Neuronal stem cell (in vitro differentiated cells): ENCODE data around the gene RALGDS.
A peak's percentile ranks its signal among the peaks of the same experiment; 100 is the strongest.
"Not testable (repeated sequence)": the region's sequence is repeated elsewhere in the genome, so short reads cannot be mapped to it uniquely, and the experiment has no call there.

ENCODE experiments used
- DNase-seq: peaks from one replicate; pipeline ENCODE4 v3.0.0-alpha.2; 2013; ENCODE audit warnings: low spot score
- H2AFZ ChIP-seq: one replicate; pipeline ENCODE4 v1.6.1; 2013; ENCODE audit warnings: mild to moderate bottlenecking, low read length, inconsistent platforms
- H2AK5ac ChIP-seq: 2 replicates; pipeline ENCODE4 v1.6.1; 2013; ENCODE audit warnings: low read depth, mild to moderate bottlenecking, inconsistent platforms, low read length, moderate library complexity, mixed read lengths
- H2BK120ac ChIP-seq: 2 replicates; pipeline ENCODE4 v1.6.1; 2013; ENCODE audit warnings: low read depth, mild to moderate bottlenecking, inconsistent platforms, low read length, moderate library complexity, mixed read lengths
- H2BK12ac ChIP-seq: one replicate; pipeline ENCODE4 v1.6.1; 2013; ENCODE audit warnings: low read length, inconsistent platforms
- H2BK15ac ChIP-seq: 2 replicates; pipeline ENCODE4 v1.6.1; 2013; ENCODE audit warnings: mild to moderate bottlenecking, low read length, inconsistent platforms, mixed read lengths
- H2BK5ac ChIP-seq: one replicate; pipeline ENCODE4 v1.6.1; 2013; ENCODE audit warnings: inconsistent platforms, mild to moderate bottlenecking, low read length, moderate library complexity
- H3K14ac ChIP-seq: one replicate; pipeline ENCODE4 v1.6.1; 2013; ENCODE audit warnings: low read length, inconsistent platforms
- H3K18ac ChIP-seq: 2 replicates; pipeline ENCODE4 v1.6.1; 2013; ENCODE audit warnings: low read length, inconsistent platforms
- H3K23ac ChIP-seq: 2 replicates; pipeline ENCODE4 v1.6.1; 2013; ENCODE audit warnings: low read depth, mild to moderate bottlenecking, mixed read lengths, low read length, inconsistent platforms; ENCODE audit not compliant: poor library complexity
- H3K27ac ChIP-seq: replicated peaks from 3 replicates; pipeline ENCODE4 v1.5.1; 2013; ENCODE audit warnings: low read length, inconsistent platforms
- H3K27me3 ChIP-seq, 3 experiments: 2 replicates each; pipeline ENCODE4 v1.6.1; 2013; ENCODE audit warnings: low read length in 3 of 3, mild to moderate bottlenecking in 2 of 3, inconsistent platforms in 1 of 3, low read depth in 1 of 3, mixed read lengths in 1 of 3, moderate library complexity in 1 of 3; ENCODE audit not compliant: control insufficient read depth in 3 of 3, insufficient read depth in 3 of 3
- H3K36me3 ChIP-seq, 2 donors: replicated peaks in 1 of 2; 2 replicates each; pipeline ENCODE4 v1.6.1; 2013; ENCODE audit warnings: low read length in 2 of 2; ENCODE audit not compliant: control insufficient read depth in 2 of 2, insufficient read depth in 2 of 2
- H3K4ac ChIP-seq: 2 replicates; pipeline ENCODE4 v1.6.1; 2013; ENCODE audit warnings: inconsistent platforms, mild to moderate bottlenecking, low read length, moderate library complexity
- H3K4me1 ChIP-seq, 2 donors: 1 replicate in 1 of 2; 2 replicates in 1 of 2; pipeline ENCODE4 v1.6.1; 2013; ENCODE audit warnings: low read length in 2 of 2, low read depth in 1 of 2; ENCODE audit not compliant: control insufficient read depth in 2 of 2, insufficient read depth in 1 of 2
- H3K4me2 ChIP-seq: one replicate; pipeline ENCODE4 v1.6.1; 2013; ENCODE audit warnings: mild to moderate bottlenecking, low read length, inconsistent platforms; ENCODE audit not compliant: insufficient read depth, poor library complexity, severe bottlenecking
- H3K4me3 ChIP-seq, 2 donors: 2 replicates each; pipeline ENCODE4 v1.5.1; 2013; ENCODE audit warnings: low read length in 2 of 2, mild to moderate bottlenecking in 2 of 2, inconsistent platforms in 1 of 2, moderate library complexity in 1 of 2
- H3K79me1 ChIP-seq: one replicate; pipeline ENCODE4 v1.6.1; 2013; ENCODE audit warnings: low read depth, mild to moderate bottlenecking, inconsistent platforms, low read length, moderate library complexity
- H3K9ac ChIP-seq: one replicate; pipeline ENCODE4 v1.6.1; 2013; ENCODE audit warnings: mild to moderate bottlenecking, low read depth, low read length, inconsistent platforms; ENCODE audit not compliant: poor library complexity
- H3K9me3 ChIP-seq, 2 donors: replicated peaks in 1 of 2; 2 replicates each; pipeline versions ENCODE3 to v1.6.1; 2013; ENCODE audit warnings: low read length in 2 of 2, mild to moderate bottlenecking in 2 of 2, inconsistent platforms in 1 of 2, low read depth in 1 of 2, mixed read lengths in 1 of 2, moderate library complexity in 1 of 2; ENCODE audit not compliant: control insufficient read depth in 2 of 2, insufficient read depth in 1 of 2
- H4K8ac ChIP-seq: one replicate; pipeline ENCODE4 v1.6.1; 2013; ENCODE audit warnings: low read depth, mild to moderate bottlenecking, inconsistent platforms, low read length, moderate library complexity
- H4K91ac ChIP-seq: one replicate; pipeline ENCODE4 v1.6.1; 2013; ENCODE audit warnings: low read length, low read depth, mild to moderate bottlenecking, inconsistent platforms; ENCODE audit not compliant: poor library complexity
- WGBS, 2 donors: extraction: QIAGEN DNeasy Blood & Tissue Kit; methylation state at CpG; one replicate each; pipeline ENCODE4 v1.1.7; 2013; ENCODE audit warnings: missing lambda C conversion rate in 2 of 2, mixed read lengths in 1 of 2; ENCODE audit not compliant: insufficient read length in 2 of 2, insufficient replicate concordance in 1 of 2; ENCODE audit errors: extremely low coverage in 2 of 2; 5-methylcytosine and 5-hydroxymethylcytosine counted together

RALGDS gene

GRCh38 chr9:133086212-133086860, 34.7 kb downstream of the RALGDS start:
- DNase-seq = not testable (repeated sequence)

GRCh38 chr9:133083688-133084087, 37.4 kb downstream of the RALGDS start:
- H3K4me1 ChIP-seq, H4K91ac ChIP-seq, H2BK120ac ChIP-seq, H3K9me3 ChIP-seq, H2AFZ ChIP-seq, H3K27ac ChIP-seq, H2BK5ac ChIP-seq, H3K4me3 ChIP-seq, H3K18ac ChIP-seq, H2AK5ac ChIP-seq, H3K79me1 ChIP-seq, H3K36me3 ChIP-seq, H2BK12ac ChIP-seq, H4K8ac ChIP-seq, H3K27me3 ChIP-seq, H3K23ac ChIP-seq, H3K14ac ChIP-seq, H3K4ac ChIP-seq, H3K4me2 ChIP-seq, H3K9ac ChIP-seq, H2BK15ac ChIP-seq, DNase-seq: not testable (repeated sequence)
- no CpG with 5 or more reads among the region's 9 CpGs for WGBS, 2 donors

More at GRCh38 chr9:133086212-133086860, 34.7 kb downstream of the RALGDS start:
- not testable (repeated sequence) for H2BK12ac ChIP-seq, H3K18ac ChIP-seq, H2AK5ac ChIP-seq, H3K4me2 ChIP-seq, H2BK5ac ChIP-seq, H3K9me3 ChIP-seq, H3K9ac ChIP-seq, H3K79me1 ChIP-seq, H3K36me3 ChIP-seq, H3K14ac ChIP-seq, H3K27ac ChIP-seq, H2BK120ac ChIP-seq, H3K23ac ChIP-seq, H3K27me3 ChIP-seq, H3K4ac ChIP-seq, H4K91ac ChIP-seq, H3K4me3 ChIP-seq, H2AFZ ChIP-seq, H4K8ac ChIP-seq, H3K4me1 ChIP-seq, H2BK15ac ChIP-seq
- WGBS, 2 donors = no CpG with 5 or more reads among the region's 17 CpGs

GRCh38 chr9:133081957-133082644, 38.9 kb downstream of the RALGDS start:
- H2BK15ac ChIP-seq = peak overlapping the region; percentile 49
- H3K4me1 ChIP-seq, H3K4ac ChIP-seq, H3K9ac ChIP-seq, DNase-seq, H3K79me1 ChIP-seq, H4K8ac ChIP-seq, H3K27me3 ChIP-seq, H3K23ac ChIP-seq, H3K36me3 ChIP-seq, H3K27ac ChIP-seq, H3K9me3 ChIP-seq, H2BK12ac ChIP-seq, H2AK5ac ChIP-seq, H2BK120ac ChIP-seq, H3K14ac ChIP-seq, H3K4me3 ChIP-seq, H2BK5ac ChIP-seq, H3K4me2 ChIP-seq: not testable (repeated sequence)
- peak overlapping the region; percentile 38 for H2AFZ ChIP-seq
- no CpG with 5 or more reads among the region's 12 CpGs for WGBS, 2 donors
- peak overlapping the region; percentile 79 for H4K91ac ChIP-seq
- peak overlapping the region; percentile 70 for H3K18ac ChIP-seq
